HG02885 (cell line): ENCODE data around the gene PRRG2.
"Not testable (repeated sequence)": the region's sequence is repeated elsewhere in the genome, so short reads cannot be mapped to it uniquely, and the experiment has no call there.

Source experiments
- ATAC-seq: cut with Tn5 transposase; IDR thresholded peaks from one replicate; pipeline ENCODE4 v1.9.1; 2021; ENCODE audit warnings: mild to moderate bottlenecking; ENCODE audit not compliant: unreplicated experiment, poor library complexity

PRRG2 gene

GRCh38 chr19:49599378-49600295 lies 18.5 kb downstream of the PRRG2 start:
- ATAC-seq, result no peak

- ATAC-seq, result no peak
Observed at GRCh38 chr19:49601482-49602038, 20.4 kb downstream of the PRRG2 start.

- ATAC-seq, result no peak
Observed at GRCh38 chr19:49602806-49603205, 21.7 kb downstream of the PRRG2 start.

- ATAC-seq, result no peak
Observed at GRCh38 chr19:49605605-49606004, 24.5 kb downstream of the PRRG2 start.

- no peak for ATAC-seq
Observed at GRCh38 chr19:49609499-49610092, 28.5 kb downstream of the PRRG2 start.

- ATAC-seq, result no peak
Observed at GRCh38 chr19:49613374-49613773, 32.3 kb downstream of the PRRG2 start.

- ATAC-seq, result no peak
Observed at GRCh38 chr19:49614096-49614833, 33.1 kb downstream of the PRRG2 start.

- ATAC-seq, result no peak
Observed at GRCh38 chr19:49615861-49616260, 34.7 kb downstream of the PRRG2 start.

- ATAC-seq, result no peak
Observed at GRCh38 chr19:49616532-49616931, 35.4 kb downstream of the PRRG2 start.

- no peak for ATAC-seq
Observed at GRCh38 chr19:49616945-49617344, 35.8 kb downstream of the PRRG2 start.

GRCh38 chr19:49617860-49618259 lies 36.7 kb downstream of the PRRG2 start:
- ATAC-seq, result not testable (repeated sequence)

- no peak for ATAC-seq
Observed at GRCh38 chr19:49624967-49625910, 44.1 kb downstream of the PRRG2 start.

- no peak for ATAC-seq
Observed at GRCh38 chr19:49626226-49626625, 45.1 kb downstream of the PRRG2 start.

- ATAC-seq, result no peak
Observed at GRCh38 chr19:49629659-49630058, 48.5 kb downstream of the PRRG2 start.

- no peak for ATAC-seq
Observed at GRCh38 chr19:49631014-49631588, 50.0 kb downstream of the PRRG2 start.

GRCh38 chr19:49631610-49632192 lies 50.6 kb downstream of the PRRG2 start:
- no peak for ATAC-seq

GRCh38 chr19:49632576-49632975 lies 51.5 kb downstream of the PRRG2 start:
- no peak for ATAC-seq

GRCh38 chr19:49633273-49633672 lies 52.2 kb downstream of the PRRG2 start:
- ATAC-seq, result not testable (repeated sequence)
